H1 (cell line): ENCODE data around the gene RARRES1. TPM values are rescaled to one million over a fixed set of nuclear protein-coding genes. Genes with fewer than 3 reads are reported as not detected.

Experiments
- CHD2 ChIP-seq: IDR thresholded peaks from 2 replicates; pipeline ENCODE4 v1.6.1; 2012; ENCODE audit warnings: low read length, improper control_type of control experiment
- CREB1 ChIP-seq: IDR thresholded peaks from 2 replicates; pipeline ENCODE4 v1.6.1; 2012; ENCODE audit warnings: inconsistent platforms
- FOSL1 ChIP-seq: IDR thresholded peaks from 2 replicates; pipeline ENCODE4 v1.6.1; 2011; ENCODE audit warnings: mild to moderate bottlenecking, low read depth, low read length, moderate library complexity; ENCODE audit not compliant: insufficient read depth
- polyA plus RNA-seq, 7 experiments: library from polyadenylated mRNA; depleted of rRNA in 3 of 7; stranded (reverse) in 5 of 7; unstranded in 2 of 7; fragments of >200 nt in 5 of 7; fragments of 200-250 nt in 2 of 7; gene quantifications; 1 replicate in 5 of 7; 2 replicates in 1 of 7; 4 replicates in 1 of 7; pipeline versions ENCODE4 v1.2.1 to v1.2.3, GENCODE V29; 2011 to 2013; ENCODE audit warnings: missing spikeins in 2 of 7, mixed read lengths in 2 of 7
- total RNA-seq: library from RNA; stranded (reverse); fragmentation: NEBNext Ultra II Directional; extraction: Animal tissue kit (Norgen Biotek cat#: 25700); gene quantifications from 2 replicates; pipeline ENCODE4 v1.2.1, GENCODE V29; 2021

The RARRES1 gene
- total and polyA plus RNA-seq, 2 of the 8 experiments (the other 6 are each of a cell fraction or from before 2014, with no cell fraction given): 0.26 to 0.71 TPM

DNA sequence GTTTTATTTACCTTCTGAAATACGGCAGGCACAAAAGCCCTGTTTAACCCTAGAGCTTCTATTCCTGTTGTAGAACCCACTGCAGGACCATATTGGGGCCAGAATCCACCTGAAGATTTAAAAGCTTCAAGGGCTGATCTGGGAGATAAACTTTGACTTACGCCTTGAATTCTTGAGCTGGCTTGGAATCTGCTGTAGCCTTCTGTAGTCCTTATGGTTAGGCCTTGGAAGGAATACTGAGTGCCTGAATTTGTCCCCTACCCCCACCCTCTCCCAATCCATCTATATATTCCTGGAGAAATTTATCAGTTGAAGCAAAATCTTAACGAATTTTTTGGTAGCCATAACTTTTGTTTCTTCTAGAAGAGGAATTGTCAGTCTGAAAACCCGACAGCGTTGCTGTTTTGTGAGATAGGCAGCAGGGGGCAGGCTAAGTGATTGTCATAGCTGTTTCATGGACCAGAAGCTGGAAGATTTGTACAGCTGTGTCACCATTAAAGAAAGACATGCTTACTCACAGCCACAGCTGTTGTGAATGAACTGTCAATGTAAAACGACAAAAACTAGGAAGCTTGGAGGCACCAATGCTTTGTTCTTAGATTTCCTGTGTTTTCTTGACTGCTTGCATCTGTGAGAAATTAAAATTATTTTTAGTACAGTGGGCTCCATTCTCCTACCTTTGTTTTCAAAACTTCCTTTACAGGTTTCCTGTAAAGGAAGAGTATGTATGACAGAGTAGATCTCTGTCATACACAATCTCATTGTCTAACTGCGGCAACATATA, 72.6 kb downstream of the RARRES1 start (continued):
- TF ChIP-seq CHD2 (no peak), FOSL1 (no peak), CREB1 (no peak)
